KOPT-K1 (cell line): Measurements from ENCODE around the gene GCK.

Experiments used
- H3K27ac ChIP-seq: fragments of 200-600 bp; sonication (generic); 2 replicates; pipeline ENCODE4 v1.5.1; 2016; ENCODE audit warnings: antibody characterized with exemption, mild to moderate bottlenecking, low read depth, low read length; ENCODE audit not compliant: poor library complexity, severe bottlenecking
- H3K36me3 ChIP-seq: fragments of 200-600 bp; sonication (generic); 2 replicates; pipeline ENCODE4 v1.5.1; 2017; ENCODE audit warnings: antibody characterized with exemption, mild to moderate bottlenecking, low read length, moderate library complexity; ENCODE audit not compliant: insufficient read depth
- H3K9me3 ChIP-seq: fragments of 200-600 bp; sonication (generic); 2 replicates; pipeline ENCODE4 v1.5.1; 2017; ENCODE audit warnings: antibody characterized with exemption, low read length, mild to moderate bottlenecking; ENCODE audit not compliant: insufficient read depth, poor library complexity, severe bottlenecking

Gene GCK

GRCh38 chr7:44123190-44124003, 65.8 kb downstream of the GCK start, which contains the start of gene POLD2:
Gene POLD2, minus strand, starts transcription at chr7:44123548. Its CDS starts 1,495 bp downstream, at chr7:44122053.
- Histone ChIP-seq H3K27ac (peak within 1 kb of the TSS; percentile 86), H3K36me3 (peaks cover 39% of the 10 kb centered on the region), H3K9me3 (peaks cover 18% of the 10 kb centered on the region)

- H3K9me3 ChIP-seq, result peaks cover 12% of the 10 kb centered on the region
- H3K36me3 ChIP-seq, result peaks cover 47% of the 10 kb centered on the region
- H3K27ac ChIP-seq, result peak overlapping the region; percentile 86
These were observed 66.7 kb downstream of the GCK start for GRCh38 chr7:44122529-44122928.

GRCh38 chr7:44121761-44122420, 67.3 kb downstream of the GCK start:
- H3K36me3 ChIP-seq, result peaks cover 54% of the 10 kb centered on the region
- H3K9me3 ChIP-seq, result peaks cover 5% of the 10 kb centered on the region

GRCh38 chr7:44120395-44120794, 68.8 kb downstream of the GCK start:
- peaks cover 69% of the 10 kb centered on the region for H3K36me3 ChIP-seq
- H3K27ac ChIP-seq, result peak overlapping the region; percentile 26

More at GRCh38 chr7:44121761-44122420, 67.3 kb downstream of the GCK start:
- H3K27ac ChIP-seq, result peak overlapping the region; percentile 86

GRCh38 chr7:44119829-44120380, 69.3 kb downstream of the GCK start:
- H3K9me3 ChIP-seq, result no peaks in the 10 kb centered on the region
- H3K36me3 ChIP-seq, result peaks cover 74% of the 10 kb centered on the region
- peak overlapping the region; percentile 26 for H3K27ac ChIP-seq

More at GRCh38 chr7:44120395-44120794, 68.8 kb downstream of the GCK start:
- no peaks in the 10 kb centered on the region for H3K9me3 ChIP-seq

GRCh38 chr7:44117801-44118429, 71.3 kb downstream of the GCK start:
- H3K9me3 ChIP-seq, result no peaks in the 10 kb centered on the region
- peak overlapping the region; percentile 39 for H3K27ac ChIP-seq
- peaks cover 93% of the 10 kb centered on the region for H3K36me3 ChIP-seq

GRCh38 chr7:44116789-44117666, 72.2 kb downstream of the GCK start:
- H3K36me3 ChIP-seq, result peaks cover 100% of the 10 kb centered on the region
- H3K27ac ChIP-seq, result peak overlapping the region; percentile 44
- no peaks in the 10 kb centered on the region for H3K9me3 ChIP-seq

GRCh38 chr7:44116087-44116788, 73.0 kb downstream of the GCK start:
- H3K36me3 ChIP-seq, result peaks cover 100% of the 10 kb centered on the region

GRCh38 chr7:44114586-44115310, 74.5 kb downstream of the GCK start:
- peaks cover 100% of the 10 kb centered on the region for H3K36me3 ChIP-seq
- H3K27ac ChIP-seq, result peak overlapping the region; percentile 44

More at GRCh38 chr7:44116087-44116788, 73.0 kb downstream of the GCK start:
- Histone ChIP-seq H3K9me3 (no peaks in the 10 kb centered on the region), H3K27ac (peak overlapping the region; percentile 44)

GRCh38 chr7:44113764-44114354, 75.4 kb downstream of the GCK start:
- peaks cover 100% of the 10 kb centered on the region for H3K36me3 ChIP-seq

More at GRCh38 chr7:44114586-44115310, 74.5 kb downstream of the GCK start:
- no peaks in the 10 kb centered on the region for H3K9me3 ChIP-seq

GRCh38 chr7:44112997-44113763, 76.1 kb downstream of the GCK start:
- Histone ChIP-seq H3K27ac (peak overlapping the region; percentile 44), H3K36me3 (peaks cover 100% of the 10 kb centered on the region), H3K9me3 (no peaks in the 10 kb centered on the region)

More at GRCh38 chr7:44113764-44114354, 75.4 kb downstream of the GCK start:
- Histone ChIP-seq H3K9me3 (no peaks in the 10 kb centered on the region), H3K27ac (peak overlapping the region; percentile 44)

GRCh38 chr7:44112231-44112996, 76.8 kb downstream of the GCK start:
- H3K27ac ChIP-seq, result peak overlapping the region; percentile 100
- no peaks in the 10 kb centered on the region for H3K9me3 ChIP-seq
- peaks cover 100% of the 10 kb centered on the region for H3K36me3 ChIP-seq
